Vagina (tissue), 2 donors: ENCODE data around the gene VILL.

Experiments used
- CTCF ChIP-seq, 3 experiments: fragments of 450-650 bp in 2 of 3; fragments of 200-600 bp in 1 of 3; sonication (generic) in 1 of 3; IDR thresholded peaks; one replicate each; pipeline ENCODE4 v1.5.1; 2017 to 2019; ENCODE audit warnings: antibody characterized with exemption in 3 of 3, mild to moderate bottlenecking in 2 of 3, moderate library complexity in 2 of 3
- POLR2A ChIP-seq, 2 donors: fragments of 450-650 bp; IDR thresholded peaks; one replicate each; pipeline ENCODE4 v1.6.1; 2017; ENCODE audit warnings: antibody characterized with exemption in 2 of 2, mild to moderate bottlenecking in 2 of 2, moderate library complexity in 2 of 2

- no peak for TF ChIP-seq CTCF (IDR thresholded peaks at IDR 0.05)
- no peak for TF ChIP-seq POLR2A (IDR thresholded peaks at IDR 0.05)
Observed at GRCh38 chr3:37999836-38000235, 9.2 kb downstream of the VILL start.
